T-helper 22 cell (primary cell): ENCODE measurements around the gene EMILIN2.
A peak's percentile ranks its signal among the peaks of the same experiment; 100 is the strongest.

Experiments
- DNase-seq: peaks from one replicate; pipeline ENCODE4 v3.0.0-alpha.2; 2020; ENCODE audit warnings: low read depth

Gene EMILIN2

GRCh38 chr18:2900684-2901422, 54.0 kb downstream of the EMILIN2 start:
- no peak for DNase-seq

GRCh38 chr18:2901423-2901985, 54.7 kb downstream of the EMILIN2 start:
- DNase-seq, result no peak

- DNase-seq, result no peak
Measured at GRCh38 chr18:2902327-2902726, 55.5 kb downstream of the EMILIN2 start.

- no peak for DNase-seq
Measured at GRCh38 chr18:2903006-2903405, 56.2 kb downstream of the EMILIN2 start.

- DNase-seq, result peak; percentile 23
Measured at GRCh38 chr18:2905854-2906703, 59.3 kb downstream of the EMILIN2 start.

GRCh38 chr18:2906704-2907549, 60.1 kb downstream of the EMILIN2 start:
- peak; percentile 43 for DNase-seq

- no peak for DNase-seq
Measured at GRCh38 chr18:2907550-2908135, 60.8 kb downstream of the EMILIN2 start.

- DNase-seq, result no peak
Measured at GRCh38 chr18:2908166-2908945, 61.5 kb downstream of the EMILIN2 start.

GRCh38 chr18:2908946-2909335, 62.1 kb downstream of the EMILIN2 start:
- no peak for DNase-seq

- DNase-seq, result no peak
Measured at GRCh38 chr18:2909431-2910140, 62.8 kb downstream of the EMILIN2 start.

GRCh38 chr18:2910261-2910660, 63.5 kb downstream of the EMILIN2 start:
- no peak for DNase-seq

GRCh38 chr18:2910751-2911425, 64.1 kb downstream of the EMILIN2 start:
- no peak for DNase-seq

GRCh38 chr18:2911533-2911932, 64.7 kb downstream of the EMILIN2 start:
- DNase-seq, result no peak

GRCh38 chr18:2912357-2913299, 65.8 kb downstream of the EMILIN2 start:
- DNase-seq, result no peak

GRCh38 chr18:2913398-2914005, 66.7 kb downstream of the EMILIN2 start:
- DNase-seq, result no peak

- DNase-seq, result no peak
Measured at GRCh38 chr18:2914185-2914880, 67.5 kb downstream of the EMILIN2 start.

GRCh38 chr18:2914881-2915240, 68.1 kb downstream of the EMILIN2 start:
- DNase-seq, result no peak
